Left lobe of liver (tissue), 2 donors: Measurements from ENCODE around the gene CRY1. TPM values are rescaled to one million over a fixed set of nuclear protein-coding genes. Genes with fewer than 3 reads are reported as not detected.
"Not testable (repeated sequence)": the region's sequence is repeated elsewhere in the genome, so short reads cannot be mapped to it uniquely, and the experiment has no call there.

ENCODE experiments used
- ATAC-seq: fragments of 200-7000 bp; cut with Tn5 transposase; one replicate; pipeline ENCODE4 v1.9.1; 2020; ENCODE audit warnings: mild to moderate bottlenecking, moderate library complexity
- DNase-seq: peaks from one replicate; pipeline ENCODE4 v3.0.0-alpha.2; 2020; ENCODE audit warnings: low spot score
- total RNA-seq: library from RNA; stranded (reverse); gene quantifications from one replicate; pipeline ENCODE4 v1.2.1, GENCODE V29; 2021
- donor health status: DM: no; HTN: no; CAD: no; lungs with moderate emphysema.
- donor health status: DM: no; HTN: yes; CAD: no.

Gene CRY1
- total RNA-seq, 1 donor from 2014 or later: 10.8 TPM

- DNase-seq: no peak
- no peak for ATAC-seq
These were observed 80.5 kb downstream of the CRY1 start for GRCh38 chr12:107012736-107013425.

- DNase-seq (no peak), ATAC-seq (no peak)
These were observed 81.8 kb downstream of the CRY1 start for GRCh38 chr12:107011519-107011918.

- ATAC-seq: no peak
- DNase-seq: no peak
These were observed 85.9 kb downstream of the CRY1 start for GRCh38 chr12:107007411-107007810.

GRCh38 chr12:107002665-107003064 lies 90.7 kb downstream of the CRY1 start:
- not testable (repeated sequence) for DNase-seq, ATAC-seq

GRCh38 chr12:106999446-106999845 lies 93.9 kb downstream of the CRY1 start:
- DNase-seq (no peak), ATAC-seq (no peak)

- DNase-seq (no peak), ATAC-seq (no peak)
These were observed 95.4 kb downstream of the CRY1 start for GRCh38 chr12:106997916-106998315.

- not testable (repeated sequence) for DNase-seq, ATAC-seq
These were observed 97.2 kb downstream of the CRY1 start for GRCh38 chr12:106996102-106996501.

- DNase-seq (no peak), ATAC-seq (no peak)
These were observed 98.6 kb downstream of the CRY1 start for GRCh38 chr12:106994579-106995220.

- DNase-seq: no peak
- ATAC-seq: no peak
These were observed 105.5 kb downstream of the CRY1 start for GRCh38 chr12:106987846-106988245.

- ATAC-seq: peak; percentile 97
- peak; percentile 95 for DNase-seq
These were observed 106.5 kb downstream of the CRY1 start, which contains the start of gene MTERF2 for GRCh38 chr12:106986625-106987389. Gene MTERF2 (minus strand): TSS chr12:106987146. CDS start chr12:106978714, 8,432 bp downstream.

- DNase-seq (no peak), ATAC-seq (no peak)
These were observed 107.2 kb downstream of the CRY1 start for GRCh38 chr12:106986135-106986534.

GRCh38 chr12:106985479-106985878 lies 107.9 kb downstream of the CRY1 start:
- peak; percentile 28 for ATAC-seq
- no peak for DNase-seq

GRCh38 chr12:106984588-106985137 lies 108.7 kb downstream of the CRY1 start:
- DNase-seq: no peak

GRCh38 chr12:106982229-106982628 lies 111.1 kb downstream of the CRY1 start:
- no peak for DNase-seq
- ATAC-seq: no peak

More at GRCh38 chr12:106984588-106985137, 108.7 kb downstream of the CRY1 start:
- no peak for ATAC-seq

- DNase-seq (no peak), ATAC-seq (no peak)
These were observed 111.6 kb downstream of the CRY1 start for GRCh38 chr12:106981788-106982187.

GRCh38 chr12:106980944-106981343 lies 112.4 kb downstream of the CRY1 start:
- DNase-seq (no peak), ATAC-seq (no peak)

GRCh38 chr12:106978035-106978800 lies 115.1 kb downstream of the CRY1 start:
- DNase-seq: peak; percentile 64
- peak; percentile 28 for ATAC-seq

- DNase-seq (no peak), ATAC-seq (peak; percentile 65)
These were observed 116.7 kb downstream of the CRY1 start for GRCh38 chr12:106976668-106977067.

- DNase-seq (no peak), ATAC-seq (peak; percentile 72)
These were observed 117.2 kb downstream of the CRY1 start for GRCh38 chr12:106975993-106976658.

GRCh38 chr12:106975098-106975497 lies 118.3 kb downstream of the CRY1 start:
- ATAC-seq (no peak), DNase-seq (no peak)
